Neural cell (in vitro differentiated cells): ENCODE measurements around the gene ADRA2B. TPM values are rescaled to one million over a fixed set of nuclear protein-coding genes. Genes with fewer than 3 reads are reported as not detected.
A peak's percentile ranks its signal among the peaks of the same experiment; 100 is the strongest.

ENCODE experiments used
- H2AFZ ChIP-seq: fragments of 200-600, 300-800 bp; sonication (generic), shearing (Covaris generic); 2 replicates; pipeline ENCODE4 v1.6.0; 2014; ENCODE audit warnings: low read depth, mild to moderate bottlenecking, antibody characterized with exemption, low read length, moderate library complexity
- H3F3A ChIP-seq: fragments of 200-600 bp; shearing (Covaris generic); 2 replicates; pipeline ENCODE4 v1.6.1; 2016; ENCODE audit warnings: mild to moderate bottlenecking, moderate library complexity, mixed read lengths, antibody characterized with exemption, low read length; ENCODE audit not compliant: insufficient read depth, poor library complexity, severe bottlenecking
- H3K27ac ChIP-seq: fragments of 200-600, 300-800 bp; sonication (generic), shearing (Covaris generic); 2 replicates; pipeline ENCODE4 v1.5.1; 2014; ENCODE audit warnings: mild to moderate bottlenecking, low read length, moderate library complexity
- H3K27me3 ChIP-seq: fragments of 300-800, 200-600 bp; sonication (generic), shearing (Covaris generic); 2 replicates; pipeline ENCODE4 v1.6.0; 2014; ENCODE audit warnings: mild to moderate bottlenecking, low read depth, low read length, moderate library complexity; ENCODE audit not compliant: insufficient read depth
- H3K36me3 ChIP-seq: fragments of 300-800, 200-600 bp; sonication (generic), shearing (Covaris generic); 2 replicates; pipeline ENCODE4 v1.5.1; 2014; ENCODE audit warnings: mild to moderate bottlenecking, antibody characterized with exemption, low read length, moderate library complexity; ENCODE audit not compliant: insufficient read depth
- H3K4me2 ChIP-seq: fragments of 300-800, 200-600 bp; sonication (generic), shearing (Covaris generic); 2 replicates; pipeline ENCODE4 v1.6.0; 2014; ENCODE audit warnings: mild to moderate bottlenecking, low read length
- H3K4me3 ChIP-seq: fragments of 300-800, 200-600 bp; sonication (generic), shearing (Covaris generic); 2 replicates; pipeline ENCODE4 v1.5.1; 2014; ENCODE audit warnings: mild to moderate bottlenecking, low read length, moderate library complexity
- H3K79me2 ChIP-seq: fragments of 200-600 bp; shearing (Covaris generic); replicated peaks from 2 replicates; pipeline ENCODE4 v1.6.0; 2014; ENCODE audit warnings: mild to moderate bottlenecking, low read length, moderate library complexity; ENCODE audit not compliant: insufficient read depth
- H3K9ac ChIP-seq: fragments of 300-800, 200-600 bp; sonication (generic), shearing (Covaris generic); 2 replicates; pipeline ENCODE4 v1.6.1; 2016; ENCODE audit warnings: mild to moderate bottlenecking, low read length, mixed read lengths
- H3K9me2 ChIP-seq: fragments of 200-600 bp; shearing (Covaris generic); 2 replicates; pipeline ENCODE4 v1.6.1; 2016; ENCODE audit warnings: mild to moderate bottlenecking, low read length, mixed read lengths; ENCODE audit not compliant: insufficient read depth
- H3K9me3 ChIP-seq: fragments of 200-600, 300-800 bp; sonication (generic), shearing (Covaris generic); 2 replicates; pipeline ENCODE4 v1.6.1; 2016; ENCODE audit warnings: mild to moderate bottlenecking, mixed run types, low read length, moderate library complexity, mixed read lengths
- H4K20me1 ChIP-seq: fragments of 200-600 bp; shearing (Covaris generic); 2 replicates; pipeline ENCODE4 v1.6.1; 2016; ENCODE audit warnings: mild to moderate bottlenecking, mixed run types; ENCODE audit not compliant: insufficient read depth
- EP300 ChIP-seq: fragments of 450-650 bp; conservative IDR thresholded peaks from 2 replicates; pipeline ENCODE4 v1.6.1; 2014; ENCODE audit warnings: antibody characterized with exemption, mild to moderate bottlenecking, moderate library complexity; ENCODE audit not compliant: poor library complexity, severe bottlenecking
- EZH2 ChIP-seq: fragments of 200-600, 300-800 bp; shearing (Covaris generic), sonication (generic); IDR thresholded peaks from 2 replicates; pipeline ENCODE4 v1.6.1; 2014; ENCODE audit warnings: antibody characterized with exemption, low read length, borderline replicate concordance, mild to moderate bottlenecking; ENCODE audit not compliant: insufficient read depth, poor library complexity, severe bottlenecking
- MXI1 ChIP-seq: fragments of 450-650 bp; conservative IDR thresholded peaks from 2 replicates; pipeline ENCODE4 v1.6.1; 2014; ENCODE audit warnings: antibody characterized with exemption, mild to moderate bottlenecking; ENCODE audit not compliant: poor library complexity, severe bottlenecking
- POLR2AphosphoS5 ChIP-seq: IDR thresholded peaks from 2 replicates; pipeline ENCODE4 v1.6.1; 2012
- RAD21 ChIP-seq: fragments of 450-650 bp; conservative IDR thresholded peaks from 2 replicates; pipeline ENCODE4 v1.6.1; 2014; ENCODE audit warnings: antibody characterized with exemption, mild to moderate bottlenecking, moderate library complexity
- SMC3 ChIP-seq: fragments of 450-650 bp; conservative IDR thresholded peaks from 2 replicates; pipeline ENCODE4 v1.6.1; 2014; ENCODE audit warnings: antibody characterized with exemption, mild to moderate bottlenecking, moderate library complexity; ENCODE audit not compliant: poor library complexity
- TAF1 ChIP-seq: IDR thresholded peaks from 2 replicates; pipeline ENCODE4 v1.6.1; 2012; ENCODE audit warnings: low read depth
- polyA plus RNA-seq: library from polyadenylated mRNA; depleted of rRNA; stranded (reverse); fragments of >200 nt; gene quantifications from 2 replicates; pipeline ENCODE4 v1.2.3, GENCODE V29; 2014
- TF ChIP-seq, protein P1 (sequence below): fragments of 450-650 bp; IDR thresholded peaks from 2 replicates; pipeline ENCODE4 v1.5.1; 2014; ENCODE audit warnings: antibody characterized with exemption, mild to moderate bottlenecking, moderate library complexity; ENCODE audit not compliant: poor library complexity, severe bottlenecking
- TF ChIP-seq, protein P2 (sequence below): IDR thresholded peaks from 2 replicates; pipeline ENCODE4 v1.6.1; 2012; ENCODE audit warnings: borderline replicate concordance

Gene ADRA2B
- polyA plus RNA-seq, 1 donor from 2014 or later: not detected

DNA sequence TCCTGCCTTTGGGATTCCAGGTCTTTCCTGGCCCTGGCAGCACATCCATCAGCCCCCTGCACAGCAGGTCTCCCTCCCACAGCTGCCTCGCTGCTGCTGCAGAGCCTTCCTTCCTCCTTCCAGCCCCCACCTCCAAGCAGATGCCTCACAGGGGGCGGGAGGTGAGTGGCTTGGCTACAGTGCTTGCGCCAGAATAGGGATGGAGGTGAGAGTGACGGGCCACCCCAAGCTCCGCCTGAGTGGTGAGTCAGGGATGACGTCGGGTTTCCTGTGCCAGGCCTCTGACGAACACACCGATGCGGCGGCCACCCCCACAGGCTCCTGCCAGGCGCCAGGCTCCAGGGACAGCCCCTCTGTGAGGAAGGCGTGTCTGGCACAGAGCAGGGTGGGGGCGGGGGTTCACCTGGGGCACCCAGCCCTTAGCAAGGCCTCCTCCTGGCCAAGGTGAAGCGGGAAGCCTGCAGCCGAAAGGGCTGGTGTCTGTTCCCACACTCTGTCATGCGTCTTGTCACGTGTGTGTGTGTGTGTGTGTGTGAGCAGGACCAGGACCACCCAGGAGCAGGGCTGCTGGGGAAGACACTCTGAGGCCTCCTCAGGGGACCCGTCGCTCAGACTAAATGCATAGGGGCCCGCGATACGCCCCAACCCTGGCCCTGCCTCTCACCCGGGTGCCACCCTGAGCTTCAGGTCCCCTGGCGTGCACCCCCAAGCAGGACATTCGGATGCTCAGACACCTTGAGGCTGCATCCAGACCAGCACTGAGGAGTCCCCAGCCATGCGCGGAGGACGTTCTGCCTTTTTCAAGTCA is 32.2 kb upstream of the ADRA2B start:
- no peaks in the 10 kb centered on the region for H3K9me3 ChIP-seq
- H3K36me3 ChIP-seq: no peaks in the 10 kb centered on the region
- H3K27ac ChIP-seq: peak overlapping the region; percentile 49
- no peaks in the 10 kb centered on the region for H3F3A ChIP-seq
- H3K9me2 ChIP-seq: no peaks in the 10 kb centered on the region
- H3K9ac ChIP-seq: peak overlapping the region; percentile 53
- H3K4me3 ChIP-seq: peak overlapping the region; percentile 43
- H3K27me3 ChIP-seq: peaks cover 31% of the 10 kb centered on the region
- no peaks in the 10 kb centered on the region for H3K79me2 ChIP-seq
- no peaks in the 10 kb centered on the region for H4K20me1 ChIP-seq
- TF ChIP-seq EZH2 (no peak), EP300 (no peak), POLR2AphosphoS5 (no peak), RAD21 (no peak), SMC3 (no peak), MXI1 (no peak), TAF1 (no peak)
- TF ChIP-seq, protein P1, sequence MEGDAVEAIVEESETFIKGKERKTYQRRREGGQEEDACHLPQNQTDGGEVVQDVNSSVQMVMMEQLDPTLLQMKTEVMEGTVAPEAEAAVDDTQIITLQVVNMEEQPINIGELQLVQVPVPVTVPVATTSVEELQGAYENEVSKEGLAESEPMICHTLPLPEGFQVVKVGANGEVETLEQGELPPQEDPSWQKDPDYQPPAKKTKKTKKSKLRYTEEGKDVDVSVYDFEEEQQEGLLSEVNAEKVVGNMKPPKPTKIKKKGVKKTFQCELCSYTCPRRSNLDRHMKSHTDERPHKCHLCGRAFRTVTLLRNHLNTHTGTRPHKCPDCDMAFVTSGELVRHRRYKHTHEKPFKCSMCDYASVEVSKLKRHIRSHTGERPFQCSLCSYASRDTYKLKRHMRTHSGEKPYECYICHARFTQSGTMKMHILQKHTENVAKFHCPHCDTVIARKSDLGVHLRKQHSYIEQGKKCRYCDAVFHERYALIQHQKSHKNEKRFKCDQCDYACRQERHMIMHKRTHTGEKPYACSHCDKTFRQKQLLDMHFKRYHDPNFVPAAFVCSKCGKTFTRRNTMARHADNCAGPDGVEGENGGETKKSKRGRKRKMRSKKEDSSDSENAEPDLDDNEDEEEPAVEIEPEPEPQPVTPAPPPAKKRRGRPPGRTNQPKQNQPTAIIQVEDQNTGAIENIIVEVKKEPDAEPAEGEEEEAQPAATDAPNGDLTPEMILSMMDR: no peak
- TF ChIP-seq, protein P2, sequence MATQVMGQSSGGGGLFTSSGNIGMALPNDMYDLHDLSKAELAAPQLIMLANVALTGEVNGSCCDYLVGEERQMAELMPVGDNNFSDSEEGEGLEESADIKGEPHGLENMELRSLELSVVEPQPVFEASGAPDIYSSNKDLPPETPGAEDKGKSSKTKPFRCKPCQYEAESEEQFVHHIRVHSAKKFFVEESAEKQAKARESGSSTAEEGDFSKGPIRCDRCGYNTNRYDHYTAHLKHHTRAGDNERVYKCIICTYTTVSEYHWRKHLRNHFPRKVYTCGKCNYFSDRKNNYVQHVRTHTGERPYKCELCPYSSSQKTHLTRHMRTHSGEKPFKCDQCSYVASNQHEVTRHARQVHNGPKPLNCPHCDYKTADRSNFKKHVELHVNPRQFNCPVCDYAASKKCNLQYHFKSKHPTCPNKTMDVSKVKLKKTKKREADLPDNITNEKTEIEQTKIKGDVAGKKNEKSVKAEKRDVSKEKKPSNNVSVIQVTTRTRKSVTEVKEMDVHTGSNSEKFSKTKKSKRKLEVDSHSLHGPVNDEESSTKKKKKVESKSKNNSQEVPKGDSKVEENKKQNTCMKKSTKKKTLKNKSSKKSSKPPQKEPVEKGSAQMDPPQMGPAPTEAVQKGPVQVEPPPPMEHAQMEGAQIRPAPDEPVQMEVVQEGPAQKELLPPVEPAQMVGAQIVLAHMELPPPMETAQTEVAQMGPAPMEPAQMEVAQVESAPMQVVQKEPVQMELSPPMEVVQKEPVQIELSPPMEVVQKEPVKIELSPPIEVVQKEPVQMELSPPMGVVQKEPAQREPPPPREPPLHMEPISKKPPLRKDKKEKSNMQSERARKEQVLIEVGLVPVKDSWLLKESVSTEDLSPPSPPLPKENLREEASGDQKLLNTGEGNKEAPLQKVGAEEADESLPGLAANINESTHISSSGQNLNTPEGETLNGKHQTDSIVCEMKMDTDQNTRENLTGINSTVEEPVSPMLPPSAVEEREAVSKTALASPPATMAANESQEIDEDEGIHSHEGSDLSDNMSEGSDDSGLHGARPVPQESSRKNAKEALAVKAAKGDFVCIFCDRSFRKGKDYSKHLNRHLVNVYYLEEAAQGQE: no peak
- no peak overlapping the region for H3K4me2 ChIP-seq
- peak overlapping the region; percentile 21 for H2AFZ ChIP-seq

DNA sequence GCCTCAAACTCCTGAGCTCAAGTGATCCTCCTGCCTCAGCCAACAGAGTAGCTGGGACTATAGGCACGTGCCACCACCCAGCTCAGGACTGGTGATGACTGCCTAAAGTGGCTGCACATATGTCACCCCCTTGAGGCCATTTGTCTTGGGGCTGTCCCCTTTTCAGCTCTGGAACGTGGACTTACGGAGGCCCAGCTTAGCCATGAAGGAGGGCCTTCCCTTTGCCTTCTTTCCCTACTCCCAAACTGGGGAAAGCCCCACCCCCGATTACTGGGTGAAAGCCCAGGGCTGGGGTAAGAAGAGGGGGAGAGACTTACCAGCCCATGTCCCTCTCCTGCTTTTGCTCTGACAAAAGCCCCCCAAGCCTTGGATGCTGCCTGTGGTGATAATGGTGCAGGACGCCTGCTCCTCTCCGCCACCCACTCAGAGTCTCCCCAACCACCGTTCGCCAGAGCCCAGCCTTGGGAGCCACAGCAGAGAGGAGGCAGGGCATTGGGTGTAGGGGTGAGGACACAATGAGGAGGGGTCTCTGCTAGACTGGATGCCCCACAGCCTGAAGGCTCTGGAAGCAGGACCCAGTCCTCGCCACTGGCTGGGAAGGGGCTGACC is 31.3 kb upstream of the ADRA2B start:
- Histone ChIP-seq H4K20me1 (no peaks in the 10 kb centered on the region), H3K4me2 (no peak overlapping the region), H2AFZ (no peak overlapping the region), H3K79me2 (no peaks in the 10 kb centered on the region), H3K27me3 (peaks cover 31% of the 10 kb centered on the region), H3K9ac (peak overlapping the region; percentile 53), H3K4me3 (peak overlapping the region; percentile 43), H3K36me3 (no peaks in the 10 kb centered on the region), H3K27ac (peak overlapping the region; percentile 49), H3K9me3 (no peaks in the 10 kb centered on the region), H3F3A (no peaks in the 10 kb centered on the region), H3K9me2 (no peaks in the 10 kb centered on the region)
- no peak for TF ChIP-seq POLR2AphosphoS5
- no peak for TF ChIP-seq TAF1
- no peak for TF ChIP-seq RAD21
- TF ChIP-seq MXI1: no peak
- TF ChIP-seq EZH2: no peak
- TF ChIP-seq, protein P2: no peak
- TF ChIP-seq, protein P1: no peak
- TF ChIP-seq SMC3: no peak
- TF ChIP-seq EP300: no peak
